AG20443 (cell line): Measurements from ENCODE around the gene SRRM3.
"Not testable (repeated sequence)": the region's sequence is repeated elsewhere in the genome, so short reads cannot be mapped to it uniquely, and the experiment has no call there.

Experiments used
- DNase-seq: peaks from one replicate; pipeline ENCODE4 v3.0.0; 2012; ENCODE audit warnings: low spot score, mixed read lengths

SRRM3 gene

DNA sequence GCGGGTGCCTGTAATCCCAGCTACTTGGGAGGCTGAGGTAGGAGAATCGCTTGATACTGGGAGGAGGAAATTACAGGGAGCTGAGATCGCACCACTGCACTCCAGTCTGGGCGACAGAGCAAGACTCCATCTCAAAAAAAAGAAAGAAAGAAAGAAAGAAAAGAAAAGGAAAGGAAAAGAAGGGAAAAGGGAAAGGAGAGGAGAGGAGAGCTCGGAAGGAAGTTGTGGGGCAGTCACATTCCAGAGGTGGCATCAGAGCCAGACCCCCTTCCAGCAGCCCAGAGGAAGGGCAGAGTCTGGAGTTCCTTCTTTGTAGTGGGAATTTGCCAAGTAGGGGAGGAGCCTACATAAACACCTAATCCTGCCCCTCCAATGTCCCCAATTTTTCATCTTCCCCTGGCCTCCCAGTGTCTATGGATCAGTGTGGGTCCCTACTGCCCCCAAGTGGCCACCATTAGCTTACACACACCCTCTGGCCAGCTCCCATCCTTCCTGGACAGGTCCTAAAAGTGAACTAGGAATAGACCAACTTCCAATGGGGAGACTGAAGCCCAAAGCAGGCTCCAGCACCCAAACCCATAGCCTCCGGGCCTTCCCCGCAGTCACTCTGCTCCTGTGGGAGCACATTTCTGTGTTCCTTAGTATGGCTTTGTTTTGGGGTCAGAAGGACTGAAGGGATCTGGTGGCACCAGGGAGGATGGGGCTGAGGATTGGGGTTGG lies 61.1 kb downstream of the SRRM3 start:
- peak; percentile 81 for DNase-seq

DNA sequence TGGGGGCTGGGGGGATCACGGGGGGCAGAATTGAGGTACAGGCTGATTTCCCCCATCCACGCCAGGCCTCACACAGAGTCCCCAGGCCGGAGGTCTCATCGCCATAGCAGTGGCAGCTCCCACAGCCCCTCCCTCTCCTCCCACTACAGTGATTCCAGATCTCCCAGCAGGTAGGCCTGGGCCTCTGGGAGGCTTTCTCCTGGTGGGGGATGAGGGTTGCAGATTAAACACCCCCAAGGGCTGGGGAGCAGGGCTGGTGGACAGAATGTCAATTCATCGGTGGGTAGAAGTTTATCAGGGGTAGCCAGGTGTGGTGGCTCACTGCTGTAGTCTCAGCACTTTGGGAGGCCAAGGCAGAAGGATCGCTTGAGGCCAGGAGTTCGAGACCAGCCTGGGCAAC lies 63.6 kb downstream of the SRRM3 start:
- no peak for DNase-seq

DNA sequence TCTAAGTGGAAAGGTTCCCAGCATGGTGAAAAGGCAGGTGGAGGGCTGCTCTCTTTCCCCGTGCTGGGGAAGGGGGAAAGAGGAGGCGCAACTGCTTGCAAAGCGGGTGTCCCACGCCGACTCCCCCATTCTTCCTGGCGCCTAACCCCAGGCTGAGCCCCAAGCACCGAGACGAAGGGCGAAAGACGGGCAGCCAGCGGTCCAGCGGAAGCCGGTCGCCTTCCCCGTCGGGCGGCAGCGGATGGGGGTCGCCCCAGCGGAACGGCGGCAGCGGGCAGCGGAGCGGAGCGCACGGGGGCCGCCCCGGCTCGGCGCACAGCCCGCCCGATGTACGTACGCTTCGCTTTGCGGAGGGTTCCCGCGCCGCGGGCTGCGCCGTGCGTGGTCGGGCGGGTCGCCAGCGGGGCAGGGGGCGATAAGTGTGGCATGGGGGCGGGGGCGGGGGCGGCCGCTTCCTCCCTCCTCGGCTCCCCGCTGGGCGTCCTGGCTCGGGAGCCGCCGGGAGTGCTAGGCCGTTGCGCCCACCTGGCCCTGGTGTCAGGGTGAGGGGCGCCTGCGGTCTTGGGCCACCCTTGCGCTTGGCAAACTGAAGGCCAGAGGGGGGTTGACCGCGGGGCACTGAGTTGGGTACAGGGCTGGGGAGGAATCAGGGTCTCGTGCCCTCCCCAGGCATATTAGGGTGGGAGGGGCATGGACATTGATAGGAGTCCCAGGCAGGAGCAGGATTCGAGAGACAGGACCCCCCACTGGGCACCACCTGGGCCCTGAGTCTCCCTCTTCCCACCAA lies 65.6 kb downstream of the SRRM3 start:
- no peak for DNase-seq

DNA sequence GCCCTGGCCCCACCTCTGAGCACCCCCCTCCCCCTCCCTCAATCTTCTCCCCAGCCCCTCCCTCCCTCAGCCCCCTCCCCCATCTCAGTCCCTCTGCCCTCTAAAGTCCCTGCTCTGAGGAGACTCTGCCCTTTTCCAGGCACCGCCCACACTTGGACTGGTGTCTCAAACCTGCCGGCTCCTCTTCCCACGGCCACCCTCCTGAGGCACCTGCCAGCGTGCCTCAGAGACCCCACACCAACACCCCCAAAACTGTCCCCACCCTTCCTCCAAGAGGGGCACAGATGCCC lies 66.1 kb downstream of the SRRM3 start:
- no peak for DNase-seq

DNA sequence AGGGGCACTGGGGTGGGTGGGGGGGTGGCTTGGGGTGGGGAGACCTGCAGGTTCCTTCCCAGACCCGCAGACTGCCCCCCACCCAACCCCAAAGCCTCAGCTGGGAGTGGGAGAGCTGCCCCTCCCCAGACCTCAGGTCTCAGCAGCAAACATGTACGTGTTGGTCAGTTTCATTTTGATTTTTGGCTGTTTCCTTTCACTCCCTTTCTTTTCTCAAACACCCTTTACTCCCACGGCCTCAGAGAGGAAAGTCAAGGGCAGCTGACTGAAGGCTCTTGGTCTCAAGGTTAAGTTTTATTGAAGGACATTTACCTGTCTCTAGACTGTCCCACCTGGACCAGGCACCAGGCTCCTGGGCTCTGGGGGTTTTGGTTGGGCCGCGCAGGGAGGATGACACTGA lies 66.7 kb downstream of the SRRM3 start:
- no peak for DNase-seq

DNA sequence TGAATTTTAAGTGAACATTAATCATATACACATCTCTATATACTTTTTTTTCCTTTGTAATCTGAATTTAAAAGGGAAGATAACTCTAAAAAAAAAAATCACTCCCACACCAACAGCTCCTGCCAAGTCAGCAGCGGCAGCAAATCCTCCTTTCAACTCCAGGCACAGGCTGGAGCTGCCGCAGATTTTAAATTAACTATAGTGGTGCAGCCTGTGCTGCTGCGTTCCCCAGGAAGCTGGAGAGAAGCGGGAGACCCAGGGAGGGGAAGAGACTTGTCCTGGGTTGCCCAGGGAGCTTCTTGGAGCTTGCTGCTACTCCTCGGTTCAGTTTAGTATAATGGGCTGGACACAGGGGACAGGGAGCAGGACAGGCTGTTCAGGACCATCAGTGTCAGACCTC lies 68.2 kb downstream of the SRRM3 start:
- no peak for DNase-seq

DNA sequence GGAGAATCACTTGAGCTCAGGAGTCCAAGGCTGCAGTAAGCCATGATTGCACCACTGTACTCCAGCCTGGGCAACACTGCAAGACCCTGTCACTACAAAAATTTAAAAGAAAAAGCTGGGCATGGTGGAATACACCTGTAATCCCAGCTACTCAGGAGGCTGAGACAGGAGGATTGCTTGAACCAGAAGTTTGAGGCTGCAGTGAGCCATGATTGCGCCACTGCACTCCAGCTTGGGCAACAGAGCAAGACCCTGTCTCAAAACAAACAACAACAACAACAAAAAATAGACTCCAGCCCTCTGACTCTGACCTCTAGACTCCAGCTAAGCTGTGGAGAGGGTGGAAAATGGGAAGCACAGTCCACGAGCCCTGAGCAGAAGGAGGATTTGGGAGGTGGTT lies 69.7 kb downstream of the SRRM3 start:
- not testable (repeated sequence) for DNase-seq

DNA sequence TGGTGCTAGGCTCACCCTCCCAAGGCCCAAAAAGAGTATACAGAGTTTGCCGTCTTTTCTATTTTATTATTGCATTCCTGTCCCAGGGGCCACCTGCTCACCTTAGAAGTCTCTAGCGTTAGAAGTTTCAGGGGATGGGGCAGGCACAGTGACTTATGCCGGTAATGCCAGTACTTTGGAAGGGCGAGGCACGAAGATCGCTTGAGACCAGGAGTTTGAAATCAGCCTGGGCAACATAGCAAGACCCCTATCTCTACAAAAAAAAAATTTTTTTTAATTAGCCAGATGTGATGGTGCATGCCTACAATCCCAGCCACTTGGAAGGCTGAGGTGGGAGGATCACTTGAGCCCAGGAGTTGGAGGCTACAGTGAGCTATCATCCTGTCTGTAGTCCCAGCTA lies 70.4 kb downstream of the SRRM3 start:
- DNase-seq, result no peak

DNA sequence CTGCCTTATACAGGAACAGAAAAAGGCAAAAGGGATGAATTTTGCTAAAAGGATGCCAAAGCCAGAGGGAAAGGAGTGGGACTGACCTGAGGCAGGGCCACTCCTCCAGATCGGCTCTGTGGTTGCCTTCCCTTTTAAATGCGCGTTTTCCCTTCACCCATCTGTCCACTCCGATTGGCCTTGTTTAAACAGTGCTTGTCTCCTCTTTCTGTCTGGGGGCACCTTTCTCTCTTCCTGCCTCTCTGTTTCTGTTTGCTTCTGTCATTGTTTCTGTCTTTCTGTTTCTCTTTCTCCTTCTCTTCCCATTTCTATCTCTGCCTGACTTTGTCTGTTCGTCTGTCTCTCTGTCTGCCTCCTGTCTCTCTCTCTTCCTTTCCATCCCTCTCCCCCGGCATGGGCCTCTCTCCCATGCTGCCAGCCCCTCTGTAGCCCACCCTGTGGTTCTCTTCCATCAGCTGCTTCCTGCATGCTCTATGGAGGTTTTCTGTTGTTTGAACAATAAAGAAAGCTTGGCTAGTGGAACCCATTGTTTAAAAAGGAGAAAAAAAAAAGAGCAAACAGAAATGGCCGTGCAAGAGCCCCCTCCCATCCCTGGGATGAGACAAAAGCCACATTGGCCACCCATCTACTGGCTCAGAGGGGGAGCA lies 71.3 kb downstream of the SRRM3 start:
- DNase-seq, result no peak

DNA sequence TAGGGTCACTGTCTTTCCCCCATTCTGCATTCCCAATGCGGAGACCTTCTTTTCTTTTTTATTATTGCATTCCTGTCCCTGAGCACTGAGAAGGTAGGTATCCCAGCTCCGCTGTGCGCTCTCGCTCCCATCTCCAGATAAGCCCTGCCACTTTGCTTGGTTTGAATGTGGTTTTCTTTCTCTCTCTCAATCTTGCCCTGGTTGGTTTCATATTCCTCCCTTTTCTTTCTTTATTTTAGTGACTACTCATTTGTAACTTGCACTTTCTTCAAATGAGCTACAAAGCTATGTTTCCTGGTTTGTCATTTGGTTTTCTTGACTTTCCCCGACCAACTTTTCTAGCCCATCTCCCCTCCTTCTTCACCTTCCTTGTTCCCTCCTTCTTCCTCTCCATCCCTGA lies 71.8 kb downstream of the SRRM3 start:
- DNase-seq, result no peak

DNA sequence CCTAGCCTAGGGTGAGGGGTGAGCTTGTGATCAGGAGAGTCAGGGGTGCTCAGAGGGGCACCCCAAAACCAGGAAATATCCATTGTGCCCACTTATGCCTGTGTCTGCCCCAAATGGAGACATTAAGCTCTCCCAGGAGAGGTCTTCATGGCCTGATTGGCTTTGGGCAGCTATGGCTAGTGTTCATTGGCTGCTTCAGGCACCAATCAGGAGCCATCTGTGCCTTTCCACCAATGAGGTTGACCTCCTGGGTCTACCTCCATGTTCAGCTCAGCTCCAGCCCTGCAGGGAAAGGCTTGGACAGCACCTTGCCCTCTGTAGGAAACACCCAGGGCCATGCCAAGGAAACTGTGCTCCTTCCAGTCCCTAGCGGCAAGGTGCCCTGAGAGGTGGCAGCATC lies 76.8 kb downstream of the SRRM3 start:
- no peak for DNase-seq

DNA sequence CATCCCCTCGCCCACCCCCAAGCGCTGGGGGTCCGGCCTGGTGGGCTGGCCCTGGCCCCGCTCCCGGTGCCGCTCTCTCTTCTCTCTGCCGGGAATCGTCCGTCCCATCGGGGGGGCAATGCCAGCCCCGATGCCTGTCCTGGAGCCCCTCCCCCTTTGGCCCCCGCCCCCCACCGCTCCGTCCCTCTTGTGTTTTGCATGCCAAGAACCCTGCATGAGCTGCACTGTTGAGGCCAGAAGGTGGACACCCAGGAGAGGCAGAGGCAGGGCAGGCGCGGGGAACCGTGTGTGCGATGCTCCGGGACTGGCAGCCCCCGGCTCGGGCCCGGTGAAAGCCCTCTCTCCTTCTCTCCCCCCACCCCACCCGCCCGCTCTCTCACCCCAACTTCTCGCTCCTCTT lies 78.7 kb downstream of the SRRM3 start:
- no peak for DNase-seq

DNA sequence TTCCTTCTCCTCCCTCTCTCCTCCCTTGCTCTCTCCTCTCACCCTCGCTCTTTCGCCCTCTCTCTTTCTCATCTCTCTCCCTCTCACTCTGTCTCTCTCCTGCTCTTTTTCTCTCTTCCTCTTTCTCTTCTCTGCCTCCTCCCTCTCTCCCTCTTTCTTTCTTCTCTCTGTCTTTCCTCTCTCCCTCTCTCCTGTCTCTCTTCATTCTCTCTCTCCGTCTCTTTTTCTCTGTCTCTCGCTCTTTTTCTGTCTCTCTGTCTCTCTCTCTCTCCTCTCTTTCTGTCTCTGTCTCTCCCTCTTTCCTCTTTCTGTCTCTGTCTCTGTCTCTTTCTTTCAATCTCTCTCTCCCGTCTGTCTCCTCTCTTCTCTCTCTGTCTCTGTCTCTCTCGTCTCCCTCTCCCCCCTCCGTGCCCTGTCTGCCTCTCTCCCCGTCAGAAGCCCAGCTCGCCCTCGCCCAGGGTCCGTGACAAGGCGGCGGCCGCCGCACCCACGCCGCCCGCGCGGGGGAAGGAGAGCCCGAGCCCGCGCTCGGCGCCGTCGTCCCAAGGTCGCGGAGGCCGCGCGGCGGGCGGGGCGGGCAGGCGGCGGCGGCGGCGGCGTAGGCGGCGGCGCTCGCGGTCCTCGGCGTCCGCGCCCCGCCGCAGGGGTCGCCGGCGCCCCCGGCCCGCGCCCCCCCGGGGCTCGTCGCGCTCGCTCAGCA lies 79.5 kb downstream of the SRRM3 start:
- no peak for DNase-seq

DNA sequence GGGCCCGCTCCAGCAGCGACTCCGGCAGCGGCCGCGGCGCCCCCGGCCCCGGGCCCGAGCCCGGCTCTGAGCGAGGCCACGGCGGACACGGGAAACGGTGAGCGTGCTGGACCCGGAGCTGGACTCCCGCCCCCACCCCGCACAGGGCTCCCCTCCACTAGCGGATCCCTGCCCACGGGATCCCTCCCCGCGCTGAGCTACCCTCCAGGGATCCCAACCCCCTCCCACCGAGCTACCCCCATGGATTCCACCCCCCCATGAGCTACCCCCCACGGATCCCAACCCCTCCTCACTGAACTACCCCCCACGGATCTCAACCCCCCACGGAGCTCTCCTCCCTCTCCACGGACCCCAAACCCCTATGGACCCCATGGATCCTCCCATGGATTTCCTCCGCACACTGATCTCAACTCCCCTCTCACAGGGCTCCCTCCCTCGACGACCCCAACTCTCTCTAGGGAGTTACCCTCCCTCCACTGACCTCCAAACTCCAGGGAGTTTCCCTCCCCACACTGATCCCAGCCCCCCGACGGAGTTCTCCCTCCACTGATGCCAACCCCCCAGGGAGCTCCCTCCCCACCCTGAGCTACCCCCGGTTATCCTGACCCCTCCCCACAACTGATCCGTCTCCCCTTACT lies 80.1 kb downstream of the SRRM3 start:
- no peak for DNase-seq

DNA sequence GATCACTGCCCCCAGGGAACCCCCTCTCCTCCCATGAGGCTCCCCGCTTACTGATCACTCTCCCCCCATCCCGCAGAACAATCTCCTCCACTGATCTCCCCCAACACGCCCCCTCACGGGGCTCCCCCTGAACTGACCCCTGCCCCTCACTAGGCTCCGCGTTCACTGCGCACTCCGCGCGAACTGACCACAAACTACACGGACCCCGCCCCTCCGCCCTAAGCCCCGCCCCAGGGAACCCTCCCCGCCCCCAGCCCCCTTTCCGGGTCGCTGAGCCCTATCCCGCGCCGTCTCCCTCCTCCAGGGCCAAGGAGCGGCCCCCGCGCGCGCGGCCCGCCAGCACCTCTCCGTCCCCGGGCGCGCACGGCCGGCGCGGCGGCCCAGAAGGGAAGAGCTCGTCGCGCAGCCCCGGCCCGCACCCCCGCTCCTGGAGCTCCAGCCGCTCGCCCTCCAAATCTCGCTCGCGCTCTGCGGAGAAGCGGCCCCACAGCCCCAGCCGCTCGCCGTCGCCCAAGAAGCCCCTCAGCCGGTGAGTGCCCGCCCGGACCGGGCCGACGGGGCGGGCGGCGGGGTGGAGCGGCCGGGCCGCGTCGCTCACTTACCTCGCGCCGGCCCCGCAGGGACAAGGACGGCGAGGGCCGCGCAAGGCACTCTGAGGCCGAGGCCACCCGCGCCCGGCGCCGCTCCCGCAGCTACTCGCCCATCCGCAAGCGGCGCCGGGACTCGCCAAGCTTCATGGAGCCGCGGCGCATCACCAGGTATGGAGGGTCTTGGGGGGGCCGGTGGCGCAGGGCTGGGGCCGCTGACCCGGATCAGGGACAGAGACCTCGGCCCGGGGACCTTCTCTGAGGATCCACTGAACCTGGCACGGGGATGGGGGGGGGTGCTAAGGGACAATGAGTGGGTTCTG lies 80.9 kb downstream of the SRRM3 start:
- no peak for DNase-seq

DNA sequence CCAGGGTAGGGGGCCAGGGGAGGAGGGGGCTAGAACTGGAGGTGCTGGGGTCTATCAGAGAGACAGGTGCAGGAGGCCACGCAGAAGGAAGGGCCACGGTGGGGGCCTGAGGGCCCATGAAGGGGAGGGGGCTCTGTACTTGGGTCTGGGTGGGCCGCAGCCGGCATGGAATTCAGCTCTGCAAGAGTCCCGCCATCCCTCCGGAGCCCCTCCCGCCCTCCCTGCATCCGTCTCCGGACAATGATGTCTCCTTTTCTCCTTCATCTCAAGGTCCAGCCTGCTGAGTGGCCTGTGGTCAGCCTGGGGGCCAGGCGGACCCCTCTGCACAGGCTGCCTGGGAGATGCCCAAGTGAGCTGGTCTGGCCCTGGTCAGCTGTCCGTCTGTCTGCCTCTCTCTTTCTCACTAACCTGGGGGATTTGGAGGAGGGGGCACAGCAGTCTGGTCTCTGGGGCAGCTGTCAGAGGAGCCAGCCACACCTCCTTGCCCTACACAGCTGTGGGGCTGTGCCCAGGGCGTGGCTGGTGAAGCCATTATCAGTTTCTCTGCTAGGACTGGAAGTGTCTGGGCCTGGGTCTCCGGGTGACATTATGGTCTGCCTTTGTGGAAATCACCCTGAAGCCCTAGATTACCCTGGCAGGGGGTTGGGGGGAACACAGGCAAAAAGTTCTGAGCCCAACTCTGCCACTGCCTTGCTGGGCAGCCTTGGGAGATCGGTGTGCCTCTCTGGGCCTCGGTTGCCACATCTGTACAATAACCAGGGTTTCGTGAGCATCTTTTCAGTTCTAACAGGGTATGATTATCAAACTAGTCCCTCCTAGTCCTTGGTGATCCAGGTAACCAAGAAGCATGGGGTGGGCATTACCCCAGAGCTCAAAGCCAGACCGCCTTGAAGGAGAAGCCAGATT lies 81.8 kb downstream of the SRRM3 start:
- DNase-seq, result no peak

DNA sequence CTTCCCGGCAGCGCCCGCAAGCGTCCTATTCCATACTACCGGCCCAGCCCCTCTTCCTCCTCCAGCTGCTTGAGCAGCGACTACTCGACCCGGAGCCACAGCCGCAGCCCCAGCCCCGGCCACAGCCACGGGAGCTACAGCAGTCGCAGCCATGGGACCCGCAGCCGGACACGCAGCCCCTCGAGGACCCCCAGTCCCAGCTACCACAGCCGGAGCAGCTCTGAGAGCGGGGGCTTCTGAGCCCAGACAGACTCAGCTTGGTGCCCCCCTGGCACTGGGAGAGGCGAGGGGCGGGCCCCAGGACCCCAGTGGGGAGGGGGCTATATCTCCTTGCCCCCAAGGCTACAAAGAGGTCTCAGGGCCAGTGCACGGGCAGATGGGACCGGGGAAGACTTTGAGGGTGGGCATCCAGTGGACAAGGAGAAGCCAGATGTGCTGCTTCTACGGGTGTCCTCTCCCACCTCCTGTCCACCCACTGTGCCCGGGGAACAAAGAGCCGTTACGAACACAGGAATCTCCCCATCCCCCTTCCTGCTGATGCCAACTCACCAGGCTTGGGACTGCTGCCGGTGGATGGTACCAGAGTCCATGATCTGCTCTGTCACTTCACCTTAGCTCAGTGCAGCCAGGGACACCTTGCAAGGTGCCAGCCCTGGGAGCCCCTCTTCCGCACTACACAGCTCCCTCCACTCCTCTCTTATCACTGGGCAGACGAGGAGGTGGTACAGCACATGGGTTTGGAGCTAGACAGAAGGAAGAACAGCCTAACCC lies 84.1 kb downstream of the SRRM3 start:
- DNase-seq, result no peak

DNA sequence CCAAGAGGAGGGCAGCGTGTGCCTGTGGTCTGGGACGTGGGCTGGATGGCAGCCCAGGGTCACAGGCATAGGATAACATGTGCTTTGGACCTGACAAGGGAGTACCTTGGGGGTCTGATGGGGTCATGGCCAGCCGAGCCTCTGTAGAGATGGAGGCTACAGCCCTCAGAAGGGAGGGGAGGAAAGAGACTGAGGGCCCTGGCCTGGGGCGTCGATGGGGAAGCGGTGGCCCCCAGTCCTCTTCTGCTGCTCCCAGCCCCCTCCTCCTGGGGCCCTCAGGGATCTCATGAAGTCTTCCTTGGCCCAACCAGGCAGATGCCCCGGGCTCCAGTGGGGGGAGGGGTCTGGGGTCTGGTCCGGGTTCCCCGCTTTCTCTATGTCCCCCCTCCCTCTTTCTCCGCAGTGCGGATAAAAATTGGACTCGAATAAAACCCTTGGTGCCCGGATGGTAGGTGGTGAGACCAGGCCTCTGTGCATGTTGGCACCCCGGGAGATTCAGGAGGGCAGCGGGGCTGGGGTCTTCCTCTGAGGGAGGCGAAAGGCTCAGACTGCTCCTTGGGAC lies 85.2 kb downstream of the SRRM3 start:
- no peak for DNase-seq

DNA sequence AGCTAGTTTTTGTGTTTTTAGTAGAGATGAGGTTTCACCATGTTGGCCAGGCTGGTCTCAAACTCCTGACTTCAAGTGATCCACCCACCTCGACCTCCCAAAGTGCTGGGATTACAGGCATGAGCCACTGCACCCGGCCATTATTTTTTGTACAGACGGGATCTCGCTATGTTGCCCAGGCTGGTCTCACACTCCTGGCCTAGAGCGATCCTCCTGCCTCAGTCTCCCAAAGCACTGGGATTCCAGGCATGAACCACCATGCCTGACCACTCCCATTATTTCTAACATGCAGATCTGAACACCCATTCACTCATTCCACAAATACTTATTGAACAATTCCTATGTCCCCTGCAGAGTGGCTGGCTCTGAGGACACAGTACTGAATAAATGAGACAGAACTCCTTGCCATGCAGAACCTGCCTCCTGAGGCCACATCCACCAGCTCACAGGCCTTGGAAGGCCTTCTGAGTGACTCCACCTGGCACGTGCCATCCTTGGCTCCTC lies 89.2 kb downstream of the SRRM3 start:
- not testable (repeated sequence) for DNase-seq
